HFF-Myc (cell line): Measurements from ENCODE around the gene THOC7.

ENCODE experiments used
- DNase-seq: peaks from one replicate; pipeline ENCODE4 v3.0.0-alpha.2; 2011; ENCODE audit warnings: low read depth; ENCODE audit errors: extremely low read depth
- H3K4me3 ChIP-seq: replicated peaks from 2 replicates; pipeline ENCODE4 v1.5.1; 2011; ENCODE audit warnings: low read depth, mild to moderate bottlenecking, control low read depth, low read length
- TF ChIP-seq, protein P1 (sequence below): IDR thresholded peaks from 2 replicates; pipeline ENCODE4 v1.5.1; 2012; ENCODE audit warnings: mild to moderate bottlenecking, low read depth, low read length, control low read depth; ENCODE audit errors: missing control alignments

Gene THOC7

GRCh38 chr3:63861306-63861705 lies 2.3 kb downstream of the THOC7 start:
- TF ChIP-seq, protein P1, sequence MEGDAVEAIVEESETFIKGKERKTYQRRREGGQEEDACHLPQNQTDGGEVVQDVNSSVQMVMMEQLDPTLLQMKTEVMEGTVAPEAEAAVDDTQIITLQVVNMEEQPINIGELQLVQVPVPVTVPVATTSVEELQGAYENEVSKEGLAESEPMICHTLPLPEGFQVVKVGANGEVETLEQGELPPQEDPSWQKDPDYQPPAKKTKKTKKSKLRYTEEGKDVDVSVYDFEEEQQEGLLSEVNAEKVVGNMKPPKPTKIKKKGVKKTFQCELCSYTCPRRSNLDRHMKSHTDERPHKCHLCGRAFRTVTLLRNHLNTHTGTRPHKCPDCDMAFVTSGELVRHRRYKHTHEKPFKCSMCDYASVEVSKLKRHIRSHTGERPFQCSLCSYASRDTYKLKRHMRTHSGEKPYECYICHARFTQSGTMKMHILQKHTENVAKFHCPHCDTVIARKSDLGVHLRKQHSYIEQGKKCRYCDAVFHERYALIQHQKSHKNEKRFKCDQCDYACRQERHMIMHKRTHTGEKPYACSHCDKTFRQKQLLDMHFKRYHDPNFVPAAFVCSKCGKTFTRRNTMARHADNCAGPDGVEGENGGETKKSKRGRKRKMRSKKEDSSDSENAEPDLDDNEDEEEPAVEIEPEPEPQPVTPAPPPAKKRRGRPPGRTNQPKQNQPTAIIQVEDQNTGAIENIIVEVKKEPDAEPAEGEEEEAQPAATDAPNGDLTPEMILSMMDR = no peak
- no peak overlapping the region for H3K4me3 ChIP-seq
- DNase-seq = no peak

DNA sequence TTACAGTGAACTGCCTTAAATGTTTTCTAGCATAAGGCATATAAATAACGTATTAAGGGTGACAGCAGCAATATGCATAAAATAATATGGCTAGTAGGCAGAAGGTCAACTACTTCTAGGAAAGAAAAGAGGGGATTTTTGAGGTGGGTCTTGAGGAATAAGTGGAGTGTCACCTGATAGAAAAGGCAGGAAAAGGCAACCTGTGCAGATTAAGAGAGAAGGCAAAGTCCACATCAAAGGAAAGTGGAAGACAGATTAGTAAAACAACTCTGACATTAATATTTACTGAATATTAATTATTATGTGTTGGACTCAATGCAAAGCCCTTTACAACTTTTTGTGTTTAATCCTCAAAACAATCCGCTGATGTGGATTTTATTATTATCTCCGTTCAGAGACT lies 2.8 kb downstream of the THOC7 start:
- TF ChIP-seq, protein P1 = no peak
- no peak for DNase-seq
- H3K4me3 ChIP-seq = no peak overlapping the region

- TF ChIP-seq, protein P1 = no peak
- no peak for DNase-seq
- no peak overlapping the region for H3K4me3 ChIP-seq
These were observed 6.3 kb downstream of the THOC7 start for GRCh38 chr3:63857311-63857710.

DNA sequence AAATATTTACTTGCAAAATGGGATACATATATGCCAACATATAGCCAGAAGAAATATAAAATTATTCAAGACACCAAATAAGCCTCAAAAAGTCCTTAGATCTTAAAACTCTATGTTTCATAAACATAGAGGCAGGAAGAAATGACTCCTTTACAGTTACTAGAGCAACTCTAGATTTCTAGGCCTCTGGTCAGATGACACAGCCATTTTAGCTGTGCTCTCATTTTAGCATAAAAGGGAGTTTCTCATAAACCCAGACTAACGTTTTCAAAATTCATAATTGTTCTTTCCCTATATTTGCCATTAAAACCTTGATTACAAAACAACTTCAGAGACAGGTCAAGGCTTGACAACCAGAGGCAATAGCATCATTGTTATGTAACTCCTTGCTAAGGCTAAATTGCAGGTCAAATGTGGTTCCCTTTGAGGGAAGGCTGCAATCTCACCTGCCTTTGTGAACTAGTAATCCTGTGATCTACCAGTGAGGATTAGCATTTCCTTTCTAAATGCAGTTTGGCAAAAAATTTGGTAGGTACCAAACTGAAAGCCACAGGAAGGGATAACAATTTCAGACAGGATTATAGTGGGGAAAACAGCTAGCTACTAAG lies 8.2 kb downstream of the THOC7 start:
- DNase-seq = no peak
- no peak overlapping the region for H3K4me3 ChIP-seq
- TF ChIP-seq, protein P1 = no peak

DNA sequence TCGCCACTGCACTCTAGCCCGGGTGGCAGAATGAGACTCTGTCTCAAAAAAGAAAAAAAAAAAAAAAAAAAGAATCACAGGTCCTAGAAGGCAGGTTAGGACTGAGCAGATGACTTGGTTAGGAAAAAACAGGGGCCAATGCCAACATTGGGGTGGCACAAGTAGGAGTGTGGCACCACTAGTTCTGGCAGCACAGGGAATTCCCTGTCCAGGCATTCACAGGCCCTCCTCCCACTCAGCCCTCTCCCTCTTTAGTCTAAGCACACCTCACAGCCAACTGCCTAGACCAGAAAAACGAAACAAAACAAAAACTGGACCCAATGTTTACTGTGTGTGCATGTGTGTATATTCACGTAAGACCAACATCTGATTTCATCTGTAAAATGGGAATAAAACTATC lies 10.5 kb downstream of the THOC7 start:
- TF ChIP-seq, protein P1 = no peak
- no peak overlapping the region for H3K4me3 ChIP-seq
- no peak for DNase-seq

- TF ChIP-seq, protein P1 = no peak
- H3K4me3 ChIP-seq = no peak overlapping the region
- DNase-seq = no peak
These were observed 12.3 kb downstream of the THOC7 start for GRCh38 chr3:63851287-63851686.

DNA sequence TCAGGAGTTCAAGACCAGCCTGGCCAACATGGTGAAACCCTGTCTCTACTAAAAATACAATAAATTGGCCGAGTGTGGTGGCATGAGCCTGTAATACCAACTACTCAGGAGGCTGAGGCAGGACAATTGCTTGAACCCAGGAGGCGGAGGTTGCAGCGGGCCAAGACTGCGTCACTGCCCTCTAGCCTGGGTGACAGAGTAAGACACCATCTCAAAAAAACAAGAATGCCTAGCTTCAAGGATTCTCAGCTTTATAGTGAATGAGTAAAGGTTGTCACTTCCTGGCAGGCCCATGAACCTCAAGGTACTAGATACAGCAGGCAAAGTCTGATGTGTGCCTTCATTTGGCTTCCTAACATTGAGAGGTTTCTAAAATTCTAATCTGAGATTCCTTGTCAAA lies 14.4 kb downstream of the THOC7 start:
- TF ChIP-seq, protein P1 = no peak
- H3K4me3 ChIP-seq = no peak overlapping the region
- no peak for DNase-seq
